SK-N-SH (cell line): Measurements from ENCODE around the gene B4GALNT1. TPM values are rescaled to one million over a fixed set of nuclear protein-coding genes. Genes with fewer than 3 reads are reported as not detected.

Source experiments
- CTCF ChIA-PET: fragments of 300-600, 350-600 bp; formaldehyde crosslinking; extraction: SDS; loops from one replicate; lab custom pipeline; 2021; lab: Yijun Ruan, JAX
- POLR2A ChIA-PET: fragments of 350-600 bp; sonication (Branson Sonifier 250); formaldehyde crosslinking; extraction: SDS; loops from one replicate; lab custom pipeline; 2020; ENCODE audit warnings: antibody characterized with exemption, inconsistent platforms; lab: Yijun Ruan, JAX
- DNase-seq: peaks from one replicate; pipeline ENCODE4 v3.0.0; 2012
- H2AFZ ChIP-seq: fragments of 200-600 bp; sonication (generic); 2 replicates; pipeline ENCODE4 v1.8.1; 2016; ENCODE audit warnings: antibody characterized with exemption, mild to moderate bottlenecking, low read depth
- H3F3A ChIP-seq: fragments of 200-600 bp; sonication (generic); replicated peaks from 2 replicates; pipeline ENCODE3; 2016; ENCODE audit warnings: antibody characterized with exemption, mild to moderate bottlenecking; ENCODE audit not compliant: insufficient read depth
- H3K27ac ChIP-seq, 2 experiments: fragments of 200-500 bp in 1 of 2; fragments of 200-600 bp in 1 of 2; sonication (Bioruptor generic) in 1 of 2; sonication (generic), shearing (Covaris generic) in 1 of 2; 2 replicates each; pipeline versions ENCODE4 v1.5.1 to v1.6.1; 2014 to 2016; ENCODE audit warnings: low read depth in 2 of 2, inconsistent platforms in 1 of 2, low read length in 1 of 2, mild to moderate bottlenecking in 1 of 2, mixed read lengths in 1 of 2
- H3K27me3 ChIP-seq: fragments of 200-600 bp; sonication (generic), shearing (Covaris generic); 2 replicates; pipeline ENCODE4 v1.6.1; 2016; ENCODE audit warnings: mixed run types; ENCODE audit not compliant: insufficient read depth
- H3K36me3 ChIP-seq, 2 experiments: fragments of 200-500 bp in 1 of 2; fragments of 200-600 bp in 1 of 2; sonication (Bioruptor generic) in 1 of 2; sonication (generic) in 1 of 2; replicated peaks in 1 of 2; 2 replicates each; pipeline versions ENCODE3 to v1.5.1; 2014 to 2016; ENCODE audit warnings: low read length in 1 of 2, mild to moderate bottlenecking in 1 of 2; ENCODE audit not compliant: insufficient read depth in 2 of 2, control insufficient read depth in 1 of 2
- H3K4me1 ChIP-seq, 2 experiments: fragments of 200-500 bp in 1 of 2; fragments of 200-600 bp in 1 of 2; sonication (Bioruptor generic) in 1 of 2; sonication (generic), shearing (Covaris generic) in 1 of 2; 2 replicates each; pipeline versions ENCODE4 v1.5.1 to v1.6.1; 2014 to 2016; ENCODE audit warnings: low read depth in 1 of 2, low read length in 1 of 2, mixed run types in 1 of 2; ENCODE audit not compliant: insufficient read depth in 2 of 2, control insufficient read depth in 1 of 2
- H3K4me2 ChIP-seq: fragments of 200-600 bp; sonication (generic), shearing (Covaris generic); 2 replicates; pipeline ENCODE4 v1.6.1; 2017; ENCODE audit warnings: mixed run types
- H3K4me3 ChIP-seq, 2 experiments: fragments of 200-500 bp in 1 of 2; fragments of 200-600 bp in 1 of 2; sonication (Bioruptor generic) in 1 of 2; sonication (generic), shearing (Covaris generic) in 1 of 2; 2 replicates each; pipeline versions ENCODE4 v1.5.1 to v1.8.1; 2014 to 2016; ENCODE audit warnings: low read depth in 2 of 2, inconsistent platforms in 1 of 2, low read length in 1 of 2, mild to moderate bottlenecking in 1 of 2, mixed read lengths in 1 of 2, moderate library complexity in 1 of 2
- H3K79me2 ChIP-seq: fragments of 200-600 bp; sonication (generic); 2 replicates; pipeline ENCODE4 v1.8.1; 2017; ENCODE audit warnings: mild to moderate bottlenecking; ENCODE audit not compliant: insufficient read depth
- H3K9ac ChIP-seq: fragments of 200-600 bp; sonication (generic); 2 replicates; pipeline ENCODE4 v1.6.1; 2017; ENCODE audit warnings: mixed run types
- H3K9me2 ChIP-seq: fragments of 200-600 bp; sonication (generic); 2 replicates; pipeline ENCODE4 v1.6.1; 2017; ENCODE audit warnings: mixed run types
- H3K9me3 ChIP-seq: fragments of 200-600 bp; sonication (generic); 2 replicates; pipeline ENCODE4 v1.6.1; 2017; ENCODE audit warnings: mixed run types, mild to moderate bottlenecking, moderate library complexity
- H4K20me1 ChIP-seq: fragments of 200-600 bp; sonication (generic); 2 replicates; pipeline ENCODE4 v1.6.1; 2017; ENCODE audit warnings: mild to moderate bottlenecking, mixed run types; ENCODE audit not compliant: insufficient read depth
- CTCF ChIP-seq: fragments of 200-600 bp; sonication (generic); IDR thresholded peaks from 2 replicates; pipeline ENCODE4 v1.6.1; 2017; ENCODE audit warnings: antibody characterized with exemption, mild to moderate bottlenecking, moderate library complexity
- ELF1 ChIP-seq: IDR thresholded peaks from 2 replicates; pipeline ENCODE4 v1.4.0; 2012
- EZH2phosphoT487 ChIP-seq: fragments of 200-600 bp; sonication (generic); IDR thresholded peaks from 2 replicates; pipeline ENCODE4 v1.6.1; 2017; ENCODE audit warnings: low read depth, mixed run types, mild to moderate bottlenecking, antibody characterized with exemption, moderate library complexity, borderline replicate concordance
- FOXJ3 ChIP-seq: sonication (generic); formaldehyde crosslinking; IDR thresholded peaks from 2 replicates; pipeline ENCODE4 v1.5.1; 2020; ENCODE audit warnings: mild to moderate bottlenecking, missing genetic modification reagents
- FOXM1 ChIP-seq: IDR thresholded peaks from 2 replicates; pipeline ENCODE4 v1.4.0; 2012; ENCODE audit warnings: low read depth, mild to moderate bottlenecking
- GATA2 ChIP-seq: sonication (generic); formaldehyde crosslinking; IDR thresholded peaks from 2 replicates; pipeline ENCODE4 v1.5.0; 2020; ENCODE audit warnings: mild to moderate bottlenecking, missing genetic modification reagents
- MEF2A ChIP-seq: IDR thresholded peaks from 2 replicates; pipeline ENCODE4 v1.4.0; 2012; ENCODE audit warnings: low read depth, borderline replicate concordance
- NFIC ChIP-seq: IDR thresholded peaks from 2 replicates; pipeline ENCODE4 v1.4.0; 2012; ENCODE audit warnings: borderline replicate concordance
- PBX3 ChIP-seq: IDR thresholded peaks from 2 replicates; pipeline ENCODE4; 2012
- RAD21 ChIP-seq: IDR thresholded peaks from 2 replicates; pipeline ENCODE4 v1.6.1; 2012; ENCODE audit warnings: mild to moderate bottlenecking, low read length
- RCOR1 ChIP-seq: fragments of 150-350 bp; IDR thresholded peaks from 2 replicates; pipeline ENCODE4 v1.6.1; 2017; ENCODE audit warnings: antibody characterized with exemption, low read length
- REST ChIP-seq: IDR thresholded peaks from 2 replicates; pipeline ENCODE4 v1.6.1; 2012; ENCODE audit warnings: mild to moderate bottlenecking, low read depth, low read length, moderate library complexity
- TEAD4 ChIP-seq: IDR thresholded peaks from 2 replicates; pipeline ENCODE4 v1.4.0; 2012; ENCODE audit warnings: mild to moderate bottlenecking, borderline replicate concordance; ENCODE audit not compliant: insufficient read depth
- USF1 ChIP-seq: IDR thresholded peaks from 2 replicates; pipeline ENCODE4 v1.4.0; 2012; ENCODE audit warnings: low read depth, borderline replicate concordance
- USF2 ChIP-seq: fragments of 150-350 bp; IDR thresholded peaks from 2 replicates; pipeline ENCODE4 v1.6.1; 2017; ENCODE audit warnings: antibody characterized with exemption, low read length, low read depth, borderline replicate concordance
- WGBS: methylation state at CpG from one replicate; pipeline ENCODE4 v1.1.6; 2017; ENCODE audit warnings: low lambda C conversion rate; 5-methylcytosine and 5-hydroxymethylcytosine counted together
- polyA plus RNA-seq, 3 experiments: library from polyadenylated mRNA; depleted of rRNA; stranded (reverse); fragments of >200 nt; gene quantifications; 2 replicates each; pipeline ENCODE4 v1.2.3, GENCODE V29; 2012

The B4GALNT1 gene
- polyA plus RNA-seq, 1 of the 3 experiments (the other 2 are of a cell fraction) = 5.3 TPM

GRCh38 chr12:57620936-57621496 is 12.0 kb downstream of the B4GALNT1 start:
- peaks cover 4% of the 10 kb centered on the region for H3F3A ChIP-seq
- DNase-seq = peak; percentile 59
- ChIA-PET POLR2A (interaction anchor here (1.0 to 1.9 kb wide), 2 partner anchors 29 to 36 kb away, joined by 3 to 6 read pairs; partner anchors contain the start of gene PIP4K2C), CTCF (interaction anchor here (0.6 to 11.0 kb wide), 19 partner anchors 8 to 382 kb away, joined by 3 to 298 read pairs (median 5); partner anchors contain the start of genes ARHGEF25, B4GALNT1, DTX3 and PIP4K2C)
- H3K36me3 ChIP-seq = peaks cover 0 to 8% of the 10 kb centered on the region in 2 experiments
- no peaks in the 10 kb centered on the region for H3K27me3 ChIP-seq
- H2AFZ ChIP-seq = no peak overlapping the region
- no peak overlapping the region for H3K27ac ChIP-seq
- no peak overlapping the region for H3K4me3 ChIP-seq
- TF ChIP-seq FOXJ3 = no peak
- TF ChIP-seq MEF2A = no peak
- no peaks in the 10 kb centered on the region for H3K9me3 ChIP-seq
- no peak overlapping the region for H3K4me2 ChIP-seq
- 86% methylated on average over 39 of the region's 42 CpGs for WGBS
- peaks cover 0 to 7% of the 10 kb centered on the region in 2 experiments; a peak in 1 of 4 replicates for H3K4me1 ChIP-seq
- H3K9me2 ChIP-seq = no peaks in the 10 kb centered on the region
- H4K20me1 ChIP-seq = no peaks in the 10 kb centered on the region
- H3K9ac ChIP-seq = no peak overlapping the region
- H3K79me2 ChIP-seq = no peaks in the 10 kb centered on the region

- Histone ChIP-seq H3K79me2 (no peaks in the 10 kb centered on the region), H3K9me2 (no peaks in the 10 kb centered on the region), H3K27me3 (no peaks in the 10 kb centered on the region), H3F3A (peaks cover 4% of the 10 kb centered on the region), H3K4me2 (no peak overlapping the region), H3K4me3 (no peak overlapping the region), H3K4me1 (peaks cover 0 to 7% of the 10 kb centered on the region in 2 experiments; a peak in 1 of 4 replicates), H2AFZ (no peak overlapping the region), H3K9ac (no peak overlapping the region), H3K36me3 (peaks cover 0 to 14% of the 10 kb centered on the region in 2 experiments), H3K9me3 (no peaks in the 10 kb centered on the region), H4K20me1 (no peaks in the 10 kb centered on the region), H3K27ac (no peak overlapping the region)
- POLR2A ChIA-PET = interaction anchor here (0.6 to 1.9 kb wide), 6 partner anchors 8 to 37 kb away, joined by 3 to 6 read pairs (median 4); partner anchors contain the start of gene PIP4K2C
- WGBS = 87% methylated on average over 10 of the region's 13 CpGs
- DNase-seq = no peak
- CTCF ChIA-PET = interaction anchor here (0.6 to 11.0 kb wide), 20 partner anchors 8 to 381 kb away, joined by 3 to 298 read pairs (median 5); partner anchors contain the start of genes ARHGEF25, B4GALNT1, DTX3 and PIP4K2C
- TF ChIP-seq FOXJ3 (no peak), CTCF (no peak), RAD21 (no peak), REST (no peak), RCOR1 (no peak), NFIC (no peak), GATA2 (CRISPR knock-in tag) (no peak), TEAD4 (no peak), ELF1 (no peak), EZH2phosphoT487 (no peak), FOXM1 (no peak), USF2 (no peak), PBX3 (no peak), USF1 (no peak)
Observed at GRCh38 chr12:57620245-57620935, 12.6 kb downstream of the B4GALNT1 start.
